ENCODE data around the gene CSDE1.

GRCh38 chr1:114719424-114719787, 38.4 kb downstream of the CSDE1 start:
- TF ChIP-seq CTCF (IDR thresholded peaks at IDR 0.05): no peak
- TF ChIP-seq SMC3 (IDR thresholded peaks at IDR 0.05; ENCODE audit: low read depth, low read length): no peak

Measured in SK-N-SH (cell line).